T follicular helper cell (primary cell): Measurements from ENCODE around the gene RAB35.

Source experiments
- DNase-seq: peaks from one replicate; pipeline ENCODE4 v3.0.0-alpha.2; 2020; ENCODE audit warnings: low read depth
- total RNA-seq, 2 experiments: gene quantifications; one replicate each; lab custom pipeline; 2026; lab: John Stamatoyannopoulos, UW

The RAB35 gene
- 86.5 to 96.9 reads per million in 2 experiments for total RNA-seq

- DNase-seq = no peak
Observed at GRCh38 chr12:120116441-120116791, at the start of gene RAB35. RAB35 (minus strand) TSS chr12:120116753; CDS start chr12:120116650, 103 bp downstream.

GRCh38 chr12:120164293-120164692, 47.7 kb upstream of the RAB35 start:
- DNase-seq = no peak

GRCh38 chr12:120162763-120163162, 46.2 kb upstream of the RAB35 start:
- no peak for DNase-seq

GRCh38 chr12:120161852-120162251, 45.3 kb upstream of the RAB35 start:
- no peak for DNase-seq

- DNase-seq = no peak
Observed at GRCh38 chr12:120159509-120160237, 43.1 kb upstream of the RAB35 start.

- DNase-seq = no peak
Observed at GRCh38 chr12:120158351-120158750, 41.8 kb upstream of the RAB35 start.

- DNase-seq = no peak
Observed at GRCh38 chr12:120157678-120158077, 41.1 kb upstream of the RAB35 start.

- DNase-seq = no peak
Observed at GRCh38 chr12:120156315-120157259, 40.0 kb upstream of the RAB35 start.

- DNase-seq = no peak
Observed at GRCh38 chr12:120155072-120155471, 38.5 kb upstream of the RAB35 start.

- DNase-seq = no peak
Observed at GRCh38 chr12:120150919-120151525, 34.5 kb upstream of the RAB35 start.

GRCh38 chr12:120148011-120148410, 31.5 kb upstream of the RAB35 start:
- DNase-seq = no peak

- no peak for DNase-seq
Observed at GRCh38 chr12:120145164-120145563, 28.6 kb upstream of the RAB35 start.

GRCh38 chr12:120144215-120144614, 27.7 kb upstream of the RAB35 start:
- DNase-seq = no peak

- no peak for DNase-seq
Observed at GRCh38 chr12:120142231-120142877, 25.8 kb upstream of the RAB35 start.

GRCh38 chr12:120141336-120141735, 24.8 kb upstream of the RAB35 start:
- DNase-seq = no peak

GRCh38 chr12:120140603-120141002, 24.1 kb upstream of the RAB35 start:
- no peak for DNase-seq

GRCh38 chr12:120139958-120140357, 23.4 kb upstream of the RAB35 start:
- no peak for DNase-seq

GRCh38 chr12:120138366-120138765, 21.8 kb upstream of the RAB35 start:
- no peak for DNase-seq

- DNase-seq = no peak
Observed at GRCh38 chr12:120137833-120138232, 21.3 kb upstream of the RAB35 start.

- no peak for DNase-seq
Observed at GRCh38 chr12:120136093-120136770, 19.7 kb upstream of the RAB35 start.

- DNase-seq = no peak
Observed at GRCh38 chr12:120134307-120134980, 17.9 kb upstream of the RAB35 start.
